GM12878 (cell line): ENCODE results near the gene SLITRK3. TPM values are rescaled to one million over a fixed set of nuclear protein-coding genes. Genes with fewer than 3 reads are reported as not detected.

Experiments used
- ATAC-seq: fragments of 200-7000 bp; cut with Tn5 transposase; 3 replicates; pipeline ENCODE4 v1.9.1; 2020; ENCODE audit warnings: mild to moderate bottlenecking, moderate library complexity
- BruUV-seq: library from RNA; stranded (reverse); fragments of 400-500 nt; replicated peaks from 2 replicates; lab custom pipeline; 2021; lab: Mats Ljungman, UMichigan
- CTCF ChIA-PET: fragments of 300-600 bp; sonication (Branson Sonifier 250); formaldehyde crosslinking; extraction: SDS; loops from one replicate; lab custom pipeline; 2021; ENCODE audit warnings: inconsistent platforms; lab: Yijun Ruan, JAX
- POLR2A ChIA-PET: fragments of 350-600 bp; formaldehyde crosslinking; extraction: SDS; loops from one replicate; lab custom pipeline; 2021; ENCODE audit warnings: inconsistent platforms; lab: Charles Lee
- RAD21 ChIA-PET: fragments of 300-600 bp; sonication (Branson Sonifier 250); formaldehyde crosslinking; loops from one replicate; lab custom pipeline; 2023; ENCODE audit warnings: antibody characterized with exemption; ENCODE audit not compliant: unreplicated experiment; lab: Charles Lee
- SMC1A ChIA-PET: fragments of 300-600 bp; sonication (Branson Sonifier 250); formaldehyde crosslinking; loops from one replicate; lab custom pipeline; 2023; ENCODE audit not compliant: unreplicated experiment, uncharacterized antibody; lab: Charles Lee
- DNase-seq: peaks from one replicate; pipeline ENCODE4 v3.0.0-alpha.2; 2011; ENCODE audit warnings: low read depth, low spot score
- FAIRE-seq: peaks from 3 replicates; lab custom pipeline; 2011; peaks lifted over from hg19 to GRCh38; lab: Jason Lieb, UNC
- H2AFZ ChIP-seq: 2 replicates; pipeline ENCODE4 v1.6.0; 2011; ENCODE audit warnings: low read depth, low read length, control low read depth; ENCODE audit not compliant: control insufficient read depth
- H3K27ac ChIP-seq: 2 replicates; pipeline ENCODE4 v1.5.1; 2011; ENCODE audit warnings: control low read depth; ENCODE audit not compliant: control insufficient read depth, insufficient read depth
- H3K27me3 ChIP-seq, 2 experiments: replicated peaks in 1 of 2; 2 replicates each; pipeline versions ENCODE4 v1.6.0 to v1.6.1; 2011; ENCODE audit warnings: low read length in 1 of 2; ENCODE audit not compliant: control insufficient read depth in 2 of 2, insufficient read depth in 2 of 2
- H3K36me3 ChIP-seq, 2 experiments: 2 replicates each; pipeline ENCODE4 v1.5.1; 2011; ENCODE audit warnings: low read length in 1 of 2; ENCODE audit not compliant: control insufficient read depth in 2 of 2, insufficient read depth in 2 of 2
- H3K4me1 ChIP-seq: 2 replicates; pipeline ENCODE4 v1.6.1; 2011; ENCODE audit warnings: mild to moderate bottlenecking, low read length, moderate library complexity, mixed read lengths; ENCODE audit not compliant: control insufficient read depth, insufficient read depth
- H3K4me2 ChIP-seq: 2 replicates; pipeline ENCODE4 v1.6.0; 2011; ENCODE audit warnings: control low read depth; ENCODE audit not compliant: control insufficient read depth, insufficient read depth
- H3K4me3 ChIP-seq: fragments of 200-600 bp; sonication (generic); 2 replicates; pipeline ENCODE4 v1.5.1; 2016
- H3K79me2 ChIP-seq: 2 replicates; pipeline ENCODE4 v1.6.0; 2011; ENCODE audit warnings: low read length; ENCODE audit not compliant: control insufficient read depth, insufficient read depth
- H3K9ac ChIP-seq: 2 replicates; pipeline ENCODE4 v1.8.0; 2011; ENCODE audit warnings: low read length, control low read depth, mixed read lengths; ENCODE audit not compliant: control insufficient read depth, insufficient read depth
- H3K9me3 ChIP-seq: replicated peaks from 3 replicates; pipeline ENCODE4 v1.5.1; 2011; ENCODE audit warnings: mild to moderate bottlenecking, low read length; ENCODE audit not compliant: control insufficient read depth, insufficient read depth
- H4K20me1 ChIP-seq: 2 replicates; pipeline ENCODE4 v1.6.0; 2011; ENCODE audit not compliant: control insufficient read depth, insufficient read depth
- KDM1A ChIP-seq: fragments of 200-600 bp; sonication (generic); IDR thresholded peaks from 2 replicates; pipeline ENCODE4 v1.6.1; 2016; ENCODE audit warnings: borderline replicate concordance
- PML ChIP-seq: IDR thresholded peaks from 2 replicates; pipeline ENCODE4 v1.6.1; 2012; ENCODE audit warnings: low read length, inconsistent platforms
- SIX5 ChIP-seq: IDR thresholded peaks from 2 replicates; pipeline ENCODE4 v1.6.1; 2011; ENCODE audit warnings: mild to moderate bottlenecking, low read depth, low read length, moderate library complexity; ENCODE audit not compliant: severe bottlenecking
- in situ Hi-C: fragments of 300-500 bp; cut with MboI; formaldehyde crosslinking; loops from 9 replicates; pipeline ENCODE4 v1.14.3; 2018; ENCODE audit warnings: mixed read lengths
- intact Hi-C: fragments of 100-400 bp; cut with micrococcal nuclease; formaldehyde crosslinking; loops from one replicate; pipeline ENCODE4 v1.14.2; 2022; ENCODE audit not compliant: unreplicated experiment
- polyA plus RNA-seq, 11 experiments: library from polyadenylated mRNA; depleted of rRNA in 4 of 11; unstranded in 6 of 11; stranded (reverse) in 5 of 11; fragments of >200 nt; fragmentation: Nextera tagmentation in 4 of 11; fragmentation: Illumina TruSeq in 1 of 11; extraction: Ambion mirVana in 4 of 11; extraction: Trizol in 1 of 11; gene quantifications; 1 replicate in 1 of 11; 2 replicates in 10 of 11; pipeline versions ENCODE4 v1.2.1 to v1.2.3, GENCODE V29; 2011 to 2016; ENCODE audit warnings: inconsistent platforms in 2 of 11, missing spikeins in 2 of 11, low read depth in 1 of 11
- total RNA-seq, 4 experiments: library from RNA; depleted of rRNA in 3 of 4; stranded (reverse); fragments of >200 nt in 3 of 4; fragmentation: Illumina TruSeq in 1 of 4; extraction: Trizol in 1 of 4; gene quantifications; 2 replicates each; pipeline versions ENCODE4 v1.2.1 to v1.2.3, GENCODE V29; 2013 to 2021
- TF ChIP-seq, protein P1 (sequence below), 3 experiments: IDR thresholded peaks in 2 of 3; conservative IDR thresholded peaks in 1 of 3; 2 replicates each; pipeline ENCODE4 v1.5.1; 2011; ENCODE audit warnings: low read depth in 3 of 3, low read length in 3 of 3, mild to moderate bottlenecking in 3 of 3, control low read depth in 2 of 3, moderate library complexity in 2 of 3, inconsistent platforms in 1 of 3, mixed read lengths in 1 of 3; ENCODE audit not compliant: control insufficient read depth in 2 of 3, insufficient read depth in 1 of 3; ENCODE audit errors: extremely low read depth in 1 of 3

SLITRK3 gene
- total and polyA plus RNA-seq, 10 of the 15 experiments (the other 5 are each of a cell fraction or from before 2014, with no cell fraction given), result 0.03 TPM; not detected in 9

GRCh38 chr3:165210132-165210531, 13.9 kb upstream of the SLITRK3 start:
- intact Hi-C loops, result no loop called here
- H3K4me2 ChIP-seq, result no peak overlapping the region
- ATAC-seq (peak; percentile 72), DNase-seq (no peak), FAIRE-seq (no peak)
- in situ Hi-C loops, result no loop called here
- ChIA-PET SMC1A (interaction anchor here (1.1 kb wide), 1 partner anchor 52 kb away, joined by 3 read pairs; no protein-coding TSS in a partner anchor), RAD21 (no interaction called here), POLR2A (interaction anchor here (0.6 kb wide), 1 partner anchor 10 kb away, joined by 5 read pairs; no protein-coding TSS in a partner anchor), CTCF (interaction anchor here (1.0 kb wide), 1 partner anchor 27 kb away, joined by 3 read pairs; no protein-coding TSS in a partner anchor)
- no peak overlapping the region for H2AFZ ChIP-seq
- H3K27ac ChIP-seq, result no peak overlapping the region
- no peaks in the 10 kb centered on the region for H3K79me2 ChIP-seq
- H3K9me3 ChIP-seq, result no peaks in the 10 kb centered on the region
- H3K9ac ChIP-seq, result no peak overlapping the region
- H3K27me3 ChIP-seq, result no peaks in the 10 kb centered on the region
- no peaks in the 10 kb centered on the region for H3K4me1 ChIP-seq
- TF ChIP-seq SIX5 (no peak), PML (no peak), KDM1A (no peak)
- TF ChIP-seq, protein P1, sequence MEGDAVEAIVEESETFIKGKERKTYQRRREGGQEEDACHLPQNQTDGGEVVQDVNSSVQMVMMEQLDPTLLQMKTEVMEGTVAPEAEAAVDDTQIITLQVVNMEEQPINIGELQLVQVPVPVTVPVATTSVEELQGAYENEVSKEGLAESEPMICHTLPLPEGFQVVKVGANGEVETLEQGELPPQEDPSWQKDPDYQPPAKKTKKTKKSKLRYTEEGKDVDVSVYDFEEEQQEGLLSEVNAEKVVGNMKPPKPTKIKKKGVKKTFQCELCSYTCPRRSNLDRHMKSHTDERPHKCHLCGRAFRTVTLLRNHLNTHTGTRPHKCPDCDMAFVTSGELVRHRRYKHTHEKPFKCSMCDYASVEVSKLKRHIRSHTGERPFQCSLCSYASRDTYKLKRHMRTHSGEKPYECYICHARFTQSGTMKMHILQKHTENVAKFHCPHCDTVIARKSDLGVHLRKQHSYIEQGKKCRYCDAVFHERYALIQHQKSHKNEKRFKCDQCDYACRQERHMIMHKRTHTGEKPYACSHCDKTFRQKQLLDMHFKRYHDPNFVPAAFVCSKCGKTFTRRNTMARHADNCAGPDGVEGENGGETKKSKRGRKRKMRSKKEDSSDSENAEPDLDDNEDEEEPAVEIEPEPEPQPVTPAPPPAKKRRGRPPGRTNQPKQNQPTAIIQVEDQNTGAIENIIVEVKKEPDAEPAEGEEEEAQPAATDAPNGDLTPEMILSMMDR (IDR thresholded peaks at IDR 0.05 in 2 of 3, conservative IDR thresholded peaks at IDR 0.05 in 1 of 3; ENCODE audit: control insufficient read depth in 2 of 3, extremely low read depth in 1 of 3, insufficient read depth in 1 of 3, low read depth in 3 of 3, low read length in 3 of 3), result peak in 1 of 3 experiments; percentile 16; a peak in 1 of 6 replicates
- BruUV-seq, result no TSS peak
- no peak overlapping the region for H3K4me3 ChIP-seq
- H3K36me3 ChIP-seq, result no peaks in the 10 kb centered on the region
- H4K20me1 ChIP-seq, result no peaks in the 10 kb centered on the region
